GM19463 (cell line): ENCODE measurements around the gene LRRFIP1.
A peak's percentile ranks its signal among the peaks of the same experiment; 100 is the strongest.
"Not testable (repeated sequence)": the region's sequence is repeated elsewhere in the genome, so short reads cannot be mapped to it uniquely, and the experiment has no call there.

Experiments used
- ATAC-seq: cut with Tn5 transposase; IDR thresholded peaks from one replicate; pipeline ENCODE4 v1.9.1; 2021; ENCODE audit warnings: mild to moderate bottlenecking, moderate library complexity; ENCODE audit not compliant: unreplicated experiment

LRRFIP1 gene

GRCh38 chr2:237682856-237683670, 55.7 kb downstream of the LRRFIP1 start:
- ATAC-seq, result no peak

GRCh38 chr2:237685408-237685807, 58.0 kb downstream of the LRRFIP1 start:
- no peak for ATAC-seq

- ATAC-seq, result no peak
Measured at GRCh38 chr2:237686659-237687136, 59.3 kb downstream of the LRRFIP1 start.

GRCh38 chr2:237688081-237688480, 60.7 kb downstream of the LRRFIP1 start:
- ATAC-seq, result no peak

GRCh38 chr2:237688541-237688940, 61.2 kb downstream of the LRRFIP1 start:
- not testable (repeated sequence) for ATAC-seq

- ATAC-seq, result no peak
Measured at GRCh38 chr2:237689336-237690131, 62.1 kb downstream of the LRRFIP1 start.

- peak; percentile 38 for ATAC-seq
Measured at GRCh38 chr2:237691029-237691907, 63.9 kb downstream of the LRRFIP1 start.

GRCh38 chr2:237691908-237692600, 64.7 kb downstream of the LRRFIP1 start:
- peak; percentile 51 for ATAC-seq

GRCh38 chr2:237692601-237693290, 65.4 kb downstream of the LRRFIP1 start:
- peak; percentile 6 for ATAC-seq

- ATAC-seq, result no peak
Measured at GRCh38 chr2:237693291-237693994, 66.1 kb downstream of the LRRFIP1 start.

- no peak for ATAC-seq
Measured at GRCh38 chr2:237694415-237695194, 67.2 kb downstream of the LRRFIP1 start.

- no peak for ATAC-seq
Measured at GRCh38 chr2:237695201-237695780, 67.9 kb downstream of the LRRFIP1 start.

GRCh38 chr2:237696461-237696860, 69.1 kb downstream of the LRRFIP1 start:
- peak; percentile 25 for ATAC-seq

- ATAC-seq, result no peak
Measured at GRCh38 chr2:237697586-237698357, 70.4 kb downstream of the LRRFIP1 start.

GRCh38 chr2:237698358-237698694, 70.9 kb downstream of the LRRFIP1 start:
- ATAC-seq, result no peak

- ATAC-seq, result no peak
Measured at GRCh38 chr2:237699870-237700511, 72.6 kb downstream of the LRRFIP1 start.

GRCh38 chr2:237700512-237701032, 73.2 kb downstream of the LRRFIP1 start:
- peak; percentile 35 for ATAC-seq
